Neuronal stem cell (in vitro differentiated cells): ENCODE data around the gene MOB1A.
A peak's percentile ranks its signal among the peaks of the same experiment; 100 is the strongest.
"Not testable (repeated sequence)": the region's sequence is repeated elsewhere in the genome, so short reads cannot be mapped to it uniquely, and the experiment has no call there.

Experiments used
- DNase-seq: peaks from one replicate; pipeline ENCODE4 v3.0.0-alpha.2; 2013; ENCODE audit warnings: low spot score
- H2AFZ ChIP-seq: one replicate; pipeline ENCODE4 v1.6.1; 2013; ENCODE audit warnings: mild to moderate bottlenecking, low read length, inconsistent platforms
- H2AK5ac ChIP-seq: 2 replicates; pipeline ENCODE4 v1.6.1; 2013; ENCODE audit warnings: low read depth, mild to moderate bottlenecking, inconsistent platforms, low read length, moderate library complexity, mixed read lengths
- H2BK120ac ChIP-seq: 2 replicates; pipeline ENCODE4 v1.6.1; 2013; ENCODE audit warnings: low read depth, mild to moderate bottlenecking, inconsistent platforms, low read length, moderate library complexity, mixed read lengths
- H2BK12ac ChIP-seq: one replicate; pipeline ENCODE4 v1.6.1; 2013; ENCODE audit warnings: low read length, inconsistent platforms
- H2BK15ac ChIP-seq: 2 replicates; pipeline ENCODE4 v1.6.1; 2013; ENCODE audit warnings: mild to moderate bottlenecking, low read length, inconsistent platforms, mixed read lengths
- H2BK5ac ChIP-seq: one replicate; pipeline ENCODE4 v1.6.1; 2013; ENCODE audit warnings: inconsistent platforms, mild to moderate bottlenecking, low read length, moderate library complexity
- H3K14ac ChIP-seq: one replicate; pipeline ENCODE4 v1.6.1; 2013; ENCODE audit warnings: low read length, inconsistent platforms
- H3K18ac ChIP-seq: 2 replicates; pipeline ENCODE4 v1.6.1; 2013; ENCODE audit warnings: low read length, inconsistent platforms
- H3K23ac ChIP-seq: 2 replicates; pipeline ENCODE4 v1.6.1; 2013; ENCODE audit warnings: low read depth, mild to moderate bottlenecking, mixed read lengths, low read length, inconsistent platforms; ENCODE audit not compliant: poor library complexity
- H3K27ac ChIP-seq: replicated peaks from 3 replicates; pipeline ENCODE4 v1.5.1; 2013; ENCODE audit warnings: low read length, inconsistent platforms
- H3K27me3 ChIP-seq, 3 experiments: 2 replicates each; pipeline ENCODE4 v1.6.1; 2013; ENCODE audit warnings: low read length in 3 of 3, mild to moderate bottlenecking in 2 of 3, inconsistent platforms in 1 of 3, low read depth in 1 of 3, mixed read lengths in 1 of 3, moderate library complexity in 1 of 3; ENCODE audit not compliant: control insufficient read depth in 3 of 3, insufficient read depth in 3 of 3
- H3K36me3 ChIP-seq, 2 donors: replicated peaks in 1 of 2; 2 replicates each; pipeline ENCODE4 v1.6.1; 2013; ENCODE audit warnings: low read length in 2 of 2; ENCODE audit not compliant: control insufficient read depth in 2 of 2, insufficient read depth in 2 of 2
- H3K4ac ChIP-seq: 2 replicates; pipeline ENCODE4 v1.6.1; 2013; ENCODE audit warnings: inconsistent platforms, mild to moderate bottlenecking, low read length, moderate library complexity
- H3K4me1 ChIP-seq, 2 donors: 1 replicate in 1 of 2; 2 replicates in 1 of 2; pipeline ENCODE4 v1.6.1; 2013; ENCODE audit warnings: low read length in 2 of 2, low read depth in 1 of 2; ENCODE audit not compliant: control insufficient read depth in 2 of 2, insufficient read depth in 1 of 2
- H3K4me2 ChIP-seq: one replicate; pipeline ENCODE4 v1.6.1; 2013; ENCODE audit warnings: mild to moderate bottlenecking, low read length, inconsistent platforms; ENCODE audit not compliant: insufficient read depth, poor library complexity, severe bottlenecking
- H3K4me3 ChIP-seq, 2 donors: 2 replicates each; pipeline ENCODE4 v1.5.1; 2013; ENCODE audit warnings: low read length in 2 of 2, mild to moderate bottlenecking in 2 of 2, inconsistent platforms in 1 of 2, moderate library complexity in 1 of 2
- H3K79me1 ChIP-seq: one replicate; pipeline ENCODE4 v1.6.1; 2013; ENCODE audit warnings: low read depth, mild to moderate bottlenecking, inconsistent platforms, low read length, moderate library complexity
- H3K9ac ChIP-seq: one replicate; pipeline ENCODE4 v1.6.1; 2013; ENCODE audit warnings: mild to moderate bottlenecking, low read depth, low read length, inconsistent platforms; ENCODE audit not compliant: poor library complexity
- H3K9me3 ChIP-seq, 2 donors: replicated peaks in 1 of 2; 2 replicates each; pipeline versions ENCODE3 to v1.6.1; 2013; ENCODE audit warnings: low read length in 2 of 2, mild to moderate bottlenecking in 2 of 2, inconsistent platforms in 1 of 2, low read depth in 1 of 2, mixed read lengths in 1 of 2, moderate library complexity in 1 of 2; ENCODE audit not compliant: control insufficient read depth in 2 of 2, insufficient read depth in 1 of 2
- H4K8ac ChIP-seq: one replicate; pipeline ENCODE4 v1.6.1; 2013; ENCODE audit warnings: low read depth, mild to moderate bottlenecking, inconsistent platforms, low read length, moderate library complexity
- H4K91ac ChIP-seq: one replicate; pipeline ENCODE4 v1.6.1; 2013; ENCODE audit warnings: low read length, low read depth, mild to moderate bottlenecking, inconsistent platforms; ENCODE audit not compliant: poor library complexity
- WGBS, 2 donors: extraction: QIAGEN DNeasy Blood & Tissue Kit; methylation state at CpG; one replicate each; pipeline ENCODE4 v1.1.7; 2013; ENCODE audit warnings: missing lambda C conversion rate in 2 of 2, mixed read lengths in 1 of 2; ENCODE audit not compliant: insufficient read length in 2 of 2, insufficient replicate concordance in 1 of 2; ENCODE audit errors: extremely low coverage in 2 of 2; 5-methylcytosine and 5-hydroxymethylcytosine counted together

MOB1A gene

DNA sequence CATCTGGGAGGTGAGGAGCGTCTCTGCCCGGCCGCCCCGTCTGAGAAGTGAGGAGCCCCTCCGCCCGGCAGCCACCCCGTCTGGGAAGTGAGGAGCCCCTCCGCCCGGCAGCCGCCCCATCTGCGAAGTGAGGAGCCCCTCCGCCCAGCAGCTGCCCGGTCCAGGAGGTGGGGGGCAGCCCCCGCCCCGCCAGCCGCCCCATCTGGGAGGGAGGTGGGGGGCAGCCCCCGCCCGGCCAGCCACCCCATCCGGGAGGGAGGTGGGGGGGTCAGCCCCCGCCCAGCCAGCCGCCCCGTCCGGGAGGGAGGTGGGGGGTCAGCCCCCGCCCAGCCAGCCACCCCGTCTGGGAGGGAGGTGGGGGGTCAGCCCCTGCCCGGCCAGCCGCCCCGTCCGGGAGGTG, 54.7 kb downstream of the MOB1A start:
- WGBS, 2 donors = no CpG with 5 or more reads among the region's 29 CpGs

DNA sequence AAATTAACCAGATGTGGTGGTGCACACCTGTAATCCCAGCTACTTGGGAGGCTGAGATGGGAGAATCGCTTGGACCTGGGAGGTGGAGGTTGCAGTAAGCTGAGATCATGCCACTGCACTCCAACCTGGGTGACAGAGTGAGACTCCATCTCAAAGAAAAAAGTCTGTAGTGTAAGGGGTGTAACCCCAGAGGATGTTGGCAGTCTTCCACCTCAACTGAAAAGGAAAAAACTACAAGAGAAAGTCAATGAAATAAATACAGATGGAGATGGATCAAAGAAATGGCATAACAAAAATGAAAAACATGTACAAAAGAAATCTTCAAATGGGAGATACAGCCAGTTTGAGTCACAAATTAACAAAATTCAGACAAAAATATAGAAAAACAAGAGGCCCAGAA, 56.8 kb downstream of the MOB1A start:
- not testable (repeated sequence) for H3K4me3 ChIP-seq, DNase-seq, H3K14ac ChIP-seq, H2BK5ac ChIP-seq, H3K18ac ChIP-seq, H3K4ac ChIP-seq, H2BK120ac ChIP-seq, H3K23ac ChIP-seq, H2AK5ac ChIP-seq, H3K9ac ChIP-seq, H4K91ac ChIP-seq, H3K36me3 ChIP-seq, H3K27ac ChIP-seq, H4K8ac ChIP-seq, H3K27me3 ChIP-seq, H2BK15ac ChIP-seq, H3K4me1 ChIP-seq, H3K4me2 ChIP-seq, H2AFZ ChIP-seq, H2BK12ac ChIP-seq, H3K79me1 ChIP-seq
- H3K9me3 ChIP-seq = peaks cover 4 to 18% of the 10 kb centered on the region in 2 donors
- WGBS, 2 donors = no CpG with 5 or more reads among the region's 1 CpG

More for the DNA sequence above, 54.7 kb downstream of the MOB1A start:
- not testable (repeated sequence) for H3K4me3 ChIP-seq, H2BK5ac ChIP-seq, H2BK120ac ChIP-seq, H2AK5ac ChIP-seq, H2BK15ac ChIP-seq, H2AFZ ChIP-seq, H3K23ac ChIP-seq, DNase-seq, H3K4me2 ChIP-seq, H3K9ac ChIP-seq, H3K4ac ChIP-seq, H3K27ac ChIP-seq, H3K79me1 ChIP-seq, H3K36me3 ChIP-seq, H4K91ac ChIP-seq, H3K27me3 ChIP-seq, H2BK12ac ChIP-seq, H3K4me1 ChIP-seq, H4K8ac ChIP-seq, H3K14ac ChIP-seq, H3K18ac ChIP-seq
- peaks cover 4 to 18% of the 10 kb centered on the region in 2 donors for H3K9me3 ChIP-seq

DNA sequence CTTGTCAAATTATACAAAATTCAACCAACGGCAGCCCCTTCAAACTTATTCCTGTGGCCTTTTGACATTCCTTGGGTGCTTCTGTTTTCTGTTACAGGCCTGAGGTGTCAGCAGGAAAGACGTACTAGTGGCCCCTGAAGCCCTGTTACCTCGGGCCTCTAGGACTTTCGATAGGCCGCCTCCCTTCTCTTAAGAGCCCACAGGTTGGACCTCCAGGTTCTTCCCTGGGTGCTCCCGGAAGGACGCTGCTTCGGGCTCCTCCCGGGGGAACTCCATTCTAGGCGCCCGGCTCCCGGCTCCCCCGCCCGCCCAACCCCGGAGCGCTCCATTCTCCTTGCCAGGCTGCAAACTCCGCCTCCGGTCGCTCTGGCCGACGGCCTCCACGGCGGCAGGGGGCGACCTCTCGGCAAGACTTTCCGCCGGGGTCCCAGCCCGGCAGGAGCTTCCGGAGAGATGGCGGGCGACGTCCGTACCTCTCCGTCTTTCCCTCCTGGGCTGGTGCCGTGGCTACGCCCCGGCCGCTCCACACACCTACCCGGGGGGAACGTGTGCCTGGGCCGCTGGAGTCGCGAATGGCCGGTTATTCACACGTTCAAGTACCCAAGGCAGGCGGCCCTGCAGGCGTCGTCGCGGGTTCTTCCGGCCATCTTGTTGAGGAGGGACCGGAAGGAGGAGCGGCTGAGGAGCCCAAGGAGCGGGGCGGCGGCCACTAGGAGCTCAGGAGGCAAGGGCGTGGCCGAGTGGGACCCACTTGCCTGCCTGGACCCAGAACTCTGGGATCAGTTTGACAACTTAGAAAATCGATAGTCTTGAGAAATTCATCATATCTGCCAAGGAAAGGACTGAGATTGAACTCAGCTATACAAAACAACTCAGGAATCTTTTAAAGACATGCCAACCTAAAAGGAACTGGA, 58.5 kb downstream of the MOB1A start:
- peak overlapping the region; percentile 58 for H3K27ac ChIP-seq

DNA sequence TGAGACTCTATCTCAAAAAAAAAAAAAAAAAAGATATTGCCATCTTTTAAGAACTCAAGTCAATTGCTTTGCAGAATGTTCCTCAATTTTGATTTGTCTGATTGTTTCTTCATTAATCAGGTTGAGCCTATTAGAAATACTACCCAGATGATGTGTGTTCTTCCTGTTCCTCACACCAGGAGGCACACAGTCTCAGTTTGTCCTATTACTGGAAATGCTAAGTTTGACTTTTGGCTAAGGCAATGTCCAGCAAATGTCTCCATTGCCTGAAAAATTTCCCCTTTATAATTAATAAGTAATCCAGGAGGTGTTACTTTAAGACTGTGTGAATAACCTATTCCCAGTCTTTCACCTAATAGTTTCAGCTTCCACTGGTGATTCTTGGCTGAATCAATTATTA, 59.3 kb downstream of the MOB1A start:
- Histone ChIP-seq H3K27me3 (no peaks in the 10 kb centered on the region), H3K23ac (no peak overlapping the region), H3K4ac (no peak overlapping the region), H3K79me1 (no peaks in the 10 kb centered on the region), H2BK120ac (no peak overlapping the region), H2AK5ac (no peak overlapping the region), H2AFZ (no peak overlapping the region), H3K27ac (no peak overlapping the region), H3K4me2 (no peak overlapping the region), H3K14ac (no peak overlapping the region), H3K18ac (no peak overlapping the region), H2BK12ac (no peak overlapping the region), H3K4me3 (no peak overlapping the region), H3K36me3 (no peaks in the 10 kb centered on the region), H2BK15ac (no peak overlapping the region), H3K9me3 (peaks cover 4 to 18% of the 10 kb centered on the region in 2 donors), H2BK5ac (no peak overlapping the region), H4K8ac (no peak overlapping the region), H3K9ac (no peak overlapping the region), H3K4me1 (no peaks in the 10 kb centered on the region), H4K91ac (no peak overlapping the region)
- DNase-seq = no peak

More for the DNA sequence above, 58.5 kb downstream of the MOB1A start:
- Histone ChIP-seq H3K23ac (peak overlapping the region; percentile 8), H3K27me3 (no peaks in the 10 kb centered on the region), H3K9me3 (peaks cover 4 to 18% of the 10 kb centered on the region in 2 donors), H4K8ac (no peak overlapping the region), H3K14ac (peak overlapping the region; percentile 85), H3K36me3 (no peaks in the 10 kb centered on the region), H3K4me3 (peak overlapping the region; percentile 62 to 85), H3K79me1 (no peaks in the 10 kb centered on the region), H3K4ac (peak overlapping the region; percentile 95), H2AFZ (peak overlapping the region; percentile 99), H3K4me1 (no peaks in the 10 kb centered on the region), H2BK120ac (no peak overlapping the region), H2BK5ac (peak overlapping the region; percentile 78), H4K91ac (no peak overlapping the region), H2BK12ac (no peak overlapping the region), H2AK5ac (no peak overlapping the region), H3K4me2 (peak overlapping the region; percentile 62), H3K18ac (peak overlapping the region; percentile 97), H2BK15ac (no peak overlapping the region), H3K9ac (peak overlapping the region; percentile 77)
- WGBS, 2 donors = no CpG with 5 or more reads among the region's 59 CpGs
- peak; percentile 43 for DNase-seq
